ENCODE data around the gene NFX1. TPM values are rescaled to one million over a fixed set of nuclear protein-coding genes. Genes with fewer than 3 reads are reported as not detected.

Gene NFX1
- total and polyA plus RNA-seq, 9 of the 15 experiments (the other 6 are each of a cell fraction or from before 2014, with no cell fraction given): 8.8 to 38.9 (median 26.8) TPM

GRCh38 chr9:33290247-33291030, at the start of gene NFX1 (continued):
- TF ChIP-seq E2F1 (CRISPR knock-in tag; IDR thresholded peaks at IDR 0.05): 0 out of 2 replicates have a peak, but pooled peaks have one; percentile 19
- peak; percentile 100 for TF ChIP-seq MTA1 (IDR thresholded peaks at IDR 0.05; ENCODE audit: borderline replicate concordance)
- no peak for TF ChIP-seq SREBF2 (CRISPR knock-in tag; IDR thresholded peaks at IDR 0.05)
- TF ChIP-seq PTTG1 (tag; IDR thresholded peaks at IDR 0.05; ENCODE audit: low read depth): no peak
- TF ChIP-seq CBX8 (IDR thresholded peaks at IDR 0.05; ENCODE audit: borderline replicate concordance, extremely low read depth, low read depth, low read length, poor library complexity, severe bottlenecking): no peak
- TF ChIP-seq ARID4B (CRISPR knock-in tag; IDR thresholded peaks at IDR 0.05): peak; percentile 66; the same call in 1 of the 2 replicates
- no peak for TF ChIP-seq ZNF444 (CRISPR knock-in tag; IDR thresholded peaks at IDR 0.05)
- TF ChIP-seq MCM7 (IDR thresholded peaks at IDR 0.05): no peak
- TF ChIP-seq PHB (CRISPR knock-in tag; IDR thresholded peaks at IDR 0.05): no peak
- no peak for TF ChIP-seq KLF16 (IDR thresholded peaks at IDR 0.05)
- TF ChIP-seq, protein P1, sequence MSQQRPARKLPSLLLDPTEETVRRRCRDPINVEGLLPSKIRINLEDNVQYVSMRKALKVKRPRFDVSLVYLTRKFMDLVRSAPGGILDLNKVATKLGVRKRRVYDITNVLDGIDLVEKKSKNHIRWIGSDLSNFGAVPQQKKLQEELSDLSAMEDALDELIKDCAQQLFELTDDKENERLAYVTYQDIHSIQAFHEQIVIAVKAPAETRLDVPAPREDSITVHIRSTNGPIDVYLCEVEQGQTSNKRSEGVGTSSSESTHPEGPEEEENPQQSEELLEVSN (IDR thresholded peaks at IDR 0.05; ENCODE audit: borderline replicate concordance in 1 of 2, extremely low read depth in 1 of 2, insufficient read depth in 1 of 2, insufficient read length in 1 of 2, low read depth in 1 of 2, low read length in 1 of 2, poor library complexity in 1 of 2, severe bottlenecking in 1 of 2): peak in 1 of 2 experiments; percentile 78
- TF ChIP-seq NFIC (IDR thresholded peaks at IDR 0.05): no peak; the same call in 1 of the 2 replicates
- no peak for TF ChIP-seq RAD21 (CRISPR knock-in tag; conservative IDR thresholded peaks at IDR 0.05 in 1 of 2, IDR thresholded peaks at IDR 0.05 in 1 of 2)
- TF ChIP-seq ETV1 (tag; conservative IDR thresholded peaks at IDR 0.05; ENCODE audit: low read depth): peak; percentile 97
- TF ChIP-seq MXD1 (CRISPR knock-in tag; IDR thresholded peaks at IDR 0.05; ENCODE audit: borderline replicate concordance, poor library complexity, severe bottlenecking): peak; percentile 70
- TF ChIP-seq, protein P2, sequence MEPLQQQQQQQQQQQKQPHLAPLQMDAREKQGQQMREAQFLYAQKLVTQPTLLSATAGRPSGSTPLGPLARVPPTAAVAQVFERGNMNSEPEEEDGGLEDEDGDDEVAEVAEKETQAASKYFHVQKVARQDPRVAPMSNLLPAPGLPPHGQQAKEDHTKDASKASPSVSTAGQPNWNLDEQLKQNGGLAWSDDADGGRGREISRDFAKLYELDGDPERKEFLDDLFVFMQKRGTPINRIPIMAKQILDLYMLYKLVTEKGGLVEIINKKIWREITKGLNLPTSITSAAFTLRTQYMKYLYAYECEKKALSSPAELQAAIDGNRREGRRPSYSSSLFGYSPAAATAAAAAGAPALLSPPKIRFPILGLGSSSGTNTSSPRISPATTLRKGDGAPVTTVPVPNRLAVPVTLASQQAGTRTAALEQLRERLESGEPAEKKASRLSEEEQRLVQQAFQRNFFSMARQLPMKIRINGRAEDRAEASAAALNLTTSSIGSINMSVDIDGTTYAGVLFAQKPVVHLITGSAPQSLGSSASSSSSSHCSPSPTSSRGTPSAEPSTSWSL (CRISPR knock-in tag; IDR thresholded peaks at IDR 0.05; ENCODE audit: borderline replicate concordance): no peak
- peak; percentile 37; the same call in 1 of the 2 replicates for TF ChIP-seq MBD2 (IDR thresholded peaks at IDR 0.05; ENCODE audit: borderline replicate concordance, low read depth)

All from K562 (cell line).